DOHH2 (cell line): Measurements from ENCODE around the gene KRT10.

ENCODE experiments used
- H3F3A ChIP-seq: fragments of 200-600 bp; sonication (generic), shearing (Covaris generic); 2 replicates; pipeline ENCODE4 v1.6.0; 2016; ENCODE audit warnings: antibody characterized with exemption, mild to moderate bottlenecking; ENCODE audit not compliant: control insufficient read depth, insufficient read depth
- H3K27ac ChIP-seq: fragments of 200-600 bp; sonication (generic); 2 replicates; pipeline ENCODE4 v1.5.1; 2014; ENCODE audit warnings: low read depth, mild to moderate bottlenecking, low read length, moderate library complexity
- H3K27me3 ChIP-seq: fragments of 200-600 bp; sonication (generic); 2 replicates; pipeline ENCODE4 v1.6.1; 2014; ENCODE audit warnings: mild to moderate bottlenecking, low read length, mixed read lengths; ENCODE audit not compliant: control insufficient read depth
- H3K36me3 ChIP-seq: fragments of 200-600 bp; sonication (generic); 2 replicates; pipeline ENCODE4 v1.6.1; 2014; ENCODE audit warnings: mild to moderate bottlenecking, low read length, moderate library complexity, mixed read lengths; ENCODE audit not compliant: control insufficient read depth
- H3K4me1 ChIP-seq: fragments of 200-600 bp; sonication (generic); 2 replicates; pipeline ENCODE4 v1.6.1; 2014; ENCODE audit warnings: mild to moderate bottlenecking, low read length, mixed read lengths; ENCODE audit not compliant: control insufficient read depth
- H3K4me2 ChIP-seq: fragments of 200-600 bp; sonication (generic); 2 replicates; pipeline ENCODE4 v1.6.0; 2014; ENCODE audit warnings: mild to moderate bottlenecking, low read length, moderate library complexity
- H3K4me3 ChIP-seq: fragments of 200-600 bp; sonication (generic); 2 replicates; pipeline ENCODE4 v1.5.1; 2014; ENCODE audit warnings: mild to moderate bottlenecking, low read length, mixed read lengths
- H3K79me2 ChIP-seq: fragments of 200-600 bp; sonication (generic); 2 replicates; pipeline ENCODE4 v1.6.1; 2014; ENCODE audit warnings: mild to moderate bottlenecking, low read length, mixed read lengths; ENCODE audit not compliant: control insufficient read depth
- H3K9me2 ChIP-seq: fragments of 200-600 bp; sonication (generic); replicated peaks from 2 replicates; pipeline ENCODE4 v1.6.1; 2014; ENCODE audit warnings: mild to moderate bottlenecking, low read length, mixed read lengths; ENCODE audit not compliant: control insufficient read depth
- H3K9me3 ChIP-seq: fragments of 200-600 bp; sonication (generic); 2 replicates; pipeline ENCODE4 v1.6.1; 2014; ENCODE audit warnings: antibody characterized with exemption, low read length, mixed read lengths; ENCODE audit not compliant: control insufficient read depth, insufficient read depth
- H4K20me1 ChIP-seq: fragments of 200-600 bp; sonication (generic); 2 replicates; pipeline ENCODE4 v1.6.0; 2014; ENCODE audit warnings: low read depth, mild to moderate bottlenecking, antibody characterized with exemption, low read length, moderate library complexity; ENCODE audit not compliant: control insufficient read depth, insufficient read depth
- EZH2phosphoT487 ChIP-seq: fragments of 200-600 bp; sonication (generic); IDR thresholded peaks from 2 replicates; pipeline ENCODE4 v1.6.1; 2017; ENCODE audit warnings: borderline replicate concordance, mild to moderate bottlenecking, antibody characterized with exemption, low read length, moderate library complexity, mixed read lengths
- TF ChIP-seq, protein P1 (sequence below): fragments of 200-600 bp; sonication (generic); IDR thresholded peaks from one replicate; pipeline ENCODE4 v1.5.1; 2014; ENCODE audit warnings: antibody characterized with exemption, mild to moderate bottlenecking, low read depth, low read length; ENCODE audit not compliant: poor library complexity, severe bottlenecking

Gene KRT10

DNA sequence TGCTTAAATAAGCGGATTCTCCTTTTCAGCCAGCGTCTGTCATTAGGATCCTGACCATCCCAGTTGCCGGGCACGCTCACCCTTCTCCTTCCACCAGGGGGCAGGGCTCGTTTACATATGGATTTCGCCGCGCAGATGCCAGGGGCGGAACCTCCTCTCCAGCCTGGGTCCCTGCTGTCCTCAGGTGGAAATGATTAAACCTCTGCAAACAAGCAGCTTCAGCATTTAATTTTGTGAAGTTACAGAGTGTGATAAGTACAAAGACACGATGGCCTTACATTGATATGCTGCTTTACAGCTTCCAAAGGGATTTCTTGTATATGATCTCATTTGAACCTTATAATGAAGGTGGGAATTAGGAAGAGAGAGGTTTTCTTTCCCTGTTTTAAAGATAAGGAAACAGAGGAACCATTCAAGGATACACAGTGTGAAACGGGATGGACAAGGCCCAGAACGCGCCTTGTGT, 18.8 kb downstream of the KRT10 start:
- Histone ChIP-seq H3K9me3 (no peaks in the 10 kb centered on the region), H3K79me2 (no peaks in the 10 kb centered on the region), H3K27ac (no peak overlapping the region), H3K27me3 (peaks cover 43% of the 10 kb centered on the region), H3F3A (no peaks in the 10 kb centered on the region), H3K36me3 (no peaks in the 10 kb centered on the region), H4K20me1 (no peaks in the 10 kb centered on the region), H3K9me2 (no peaks in the 10 kb centered on the region), H3K4me3 (no peak overlapping the region), H3K4me1 (no peaks in the 10 kb centered on the region), H3K4me2 (no peak overlapping the region)
- TF ChIP-seq, protein P1, sequence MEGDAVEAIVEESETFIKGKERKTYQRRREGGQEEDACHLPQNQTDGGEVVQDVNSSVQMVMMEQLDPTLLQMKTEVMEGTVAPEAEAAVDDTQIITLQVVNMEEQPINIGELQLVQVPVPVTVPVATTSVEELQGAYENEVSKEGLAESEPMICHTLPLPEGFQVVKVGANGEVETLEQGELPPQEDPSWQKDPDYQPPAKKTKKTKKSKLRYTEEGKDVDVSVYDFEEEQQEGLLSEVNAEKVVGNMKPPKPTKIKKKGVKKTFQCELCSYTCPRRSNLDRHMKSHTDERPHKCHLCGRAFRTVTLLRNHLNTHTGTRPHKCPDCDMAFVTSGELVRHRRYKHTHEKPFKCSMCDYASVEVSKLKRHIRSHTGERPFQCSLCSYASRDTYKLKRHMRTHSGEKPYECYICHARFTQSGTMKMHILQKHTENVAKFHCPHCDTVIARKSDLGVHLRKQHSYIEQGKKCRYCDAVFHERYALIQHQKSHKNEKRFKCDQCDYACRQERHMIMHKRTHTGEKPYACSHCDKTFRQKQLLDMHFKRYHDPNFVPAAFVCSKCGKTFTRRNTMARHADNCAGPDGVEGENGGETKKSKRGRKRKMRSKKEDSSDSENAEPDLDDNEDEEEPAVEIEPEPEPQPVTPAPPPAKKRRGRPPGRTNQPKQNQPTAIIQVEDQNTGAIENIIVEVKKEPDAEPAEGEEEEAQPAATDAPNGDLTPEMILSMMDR, result peak; percentile 75
- no peak for TF ChIP-seq EZH2phosphoT487

DNA sequence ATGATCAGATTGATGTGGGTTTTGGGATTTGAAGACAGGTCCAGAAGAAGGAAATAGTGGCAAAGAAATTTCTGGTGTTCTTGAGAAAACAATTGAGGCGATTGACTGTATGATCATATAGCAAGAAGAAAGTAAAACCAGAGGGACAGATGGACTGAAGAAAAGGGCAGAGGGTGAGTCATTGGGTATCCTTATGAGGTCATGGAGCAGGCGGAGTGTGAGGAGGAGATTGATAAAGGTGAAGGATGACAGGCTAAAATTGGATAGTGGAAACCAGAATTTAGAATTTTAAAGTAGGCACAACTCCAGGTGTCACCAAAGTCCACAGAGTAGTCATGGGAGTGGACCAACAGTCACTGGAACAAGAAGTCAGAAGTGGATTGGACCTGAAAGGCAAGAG, 21.3 kb downstream of the KRT10 start:
- H4K20me1 ChIP-seq, result no peaks in the 10 kb centered on the region
- H3K9me3 ChIP-seq, result no peaks in the 10 kb centered on the region
- no peaks in the 10 kb centered on the region for H3K36me3 ChIP-seq
- no peaks in the 10 kb centered on the region for H3K4me1 ChIP-seq
- no peak overlapping the region for H3K4me3 ChIP-seq
- no peak overlapping the region for H3K4me2 ChIP-seq
- no peaks in the 10 kb centered on the region for H3F3A ChIP-seq
- no peak for TF ChIP-seq EZH2phosphoT487
- TF ChIP-seq, protein P1, result no peak
- H3K79me2 ChIP-seq, result no peaks in the 10 kb centered on the region
- no peak overlapping the region for H3K27ac ChIP-seq
- peaks cover 34% of the 10 kb centered on the region for H3K27me3 ChIP-seq
- H3K9me2 ChIP-seq, result no peaks in the 10 kb centered on the region

DNA sequence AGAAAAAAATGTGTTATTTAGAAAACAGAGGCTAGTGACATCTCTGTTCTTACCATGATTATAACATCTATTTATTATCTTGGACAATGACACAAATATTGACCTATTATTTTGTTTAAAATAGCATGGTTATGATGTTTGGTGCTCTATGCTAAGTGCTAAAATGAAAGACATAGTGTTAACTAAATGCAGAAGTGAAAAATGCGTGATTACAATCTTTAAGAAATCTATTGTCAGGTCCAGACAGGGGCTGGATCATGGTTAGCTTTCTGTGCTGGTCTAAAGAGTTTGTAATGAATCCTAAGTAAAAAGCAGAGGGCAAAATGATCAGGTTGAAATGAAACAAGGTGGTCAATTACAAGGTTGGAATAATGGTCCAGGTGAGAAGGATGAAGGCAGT, 22.0 kb downstream of the KRT10 start:
- Histone ChIP-seq H3K79me2 (no peaks in the 10 kb centered on the region), H3K36me3 (no peaks in the 10 kb centered on the region), H3K4me3 (no peak overlapping the region), H3K4me1 (no peaks in the 10 kb centered on the region), H3K9me2 (no peaks in the 10 kb centered on the region), H3F3A (no peaks in the 10 kb centered on the region), H3K27ac (no peak overlapping the region), H3K27me3 (peaks cover 34% of the 10 kb centered on the region), H3K4me2 (no peak overlapping the region), H4K20me1 (no peaks in the 10 kb centered on the region), H3K9me3 (no peaks in the 10 kb centered on the region)
- no peak for TF ChIP-seq EZH2phosphoT487
- TF ChIP-seq, protein P1, result no peak

DNA sequence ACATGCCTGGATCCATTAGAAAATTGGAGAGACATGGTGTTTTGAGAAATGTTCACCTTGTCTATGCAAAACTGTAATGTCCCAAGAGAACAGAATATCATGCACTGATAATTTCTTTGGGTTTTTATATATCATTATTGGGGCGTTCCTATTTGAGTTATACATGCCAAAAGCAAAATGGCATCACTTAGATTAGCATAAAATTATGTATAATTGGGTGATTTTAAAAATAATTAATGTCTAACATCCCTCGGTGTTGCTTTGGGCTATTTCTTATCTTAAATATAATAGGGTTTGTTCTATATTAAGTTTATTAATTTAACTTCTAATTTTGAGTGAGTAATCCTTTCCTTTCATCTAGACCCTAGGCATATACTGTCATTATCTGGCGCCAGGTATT, 22.6 kb downstream of the KRT10 start, which contains the start of gene KRT28:
KRT28 (minus strand) TSS at position 101 of the 400 bp plus-strand sequence; CDS start at position 35, 66 bp downstream.
- no peaks in the 10 kb centered on the region for H3K36me3 ChIP-seq
- no peaks in the 10 kb centered on the region for H3F3A ChIP-seq
- H3K9me3 ChIP-seq, result no peaks in the 10 kb centered on the region
- no peaks in the 10 kb centered on the region for H3K9me2 ChIP-seq
- no peaks in the 10 kb centered on the region for H3K4me1 ChIP-seq
- no peak within 1 kb of the TSS for H3K27ac ChIP-seq
- H3K4me3 ChIP-seq, result no peak within 1 kb of the TSS
- TF ChIP-seq, protein P1, result no peak
- no peak for TF ChIP-seq EZH2phosphoT487
- H3K79me2 ChIP-seq, result no peaks in the 10 kb centered on the region
- H3K27me3 ChIP-seq, result peaks cover 32% of the 10 kb centered on the region
- no peaks in the 10 kb centered on the region for H4K20me1 ChIP-seq
- H3K4me2 ChIP-seq, result no peak within 1 kb of the TSS
